Cerebellar cortex (tissue), 1 donor: Measurements from ENCODE around the gene KIAA1191.
"Not testable (repeated sequence)": the region's sequence is repeated elsewhere in the genome, so short reads cannot be mapped to it uniquely, and the experiment has no call there.

Source experiments
- DNase-seq: peaks from one replicate; pipeline ENCODE4 v3.0.0-alpha.2; 2015; ENCODE audit warnings: low spot score

KIAA1191 gene

DNA sequence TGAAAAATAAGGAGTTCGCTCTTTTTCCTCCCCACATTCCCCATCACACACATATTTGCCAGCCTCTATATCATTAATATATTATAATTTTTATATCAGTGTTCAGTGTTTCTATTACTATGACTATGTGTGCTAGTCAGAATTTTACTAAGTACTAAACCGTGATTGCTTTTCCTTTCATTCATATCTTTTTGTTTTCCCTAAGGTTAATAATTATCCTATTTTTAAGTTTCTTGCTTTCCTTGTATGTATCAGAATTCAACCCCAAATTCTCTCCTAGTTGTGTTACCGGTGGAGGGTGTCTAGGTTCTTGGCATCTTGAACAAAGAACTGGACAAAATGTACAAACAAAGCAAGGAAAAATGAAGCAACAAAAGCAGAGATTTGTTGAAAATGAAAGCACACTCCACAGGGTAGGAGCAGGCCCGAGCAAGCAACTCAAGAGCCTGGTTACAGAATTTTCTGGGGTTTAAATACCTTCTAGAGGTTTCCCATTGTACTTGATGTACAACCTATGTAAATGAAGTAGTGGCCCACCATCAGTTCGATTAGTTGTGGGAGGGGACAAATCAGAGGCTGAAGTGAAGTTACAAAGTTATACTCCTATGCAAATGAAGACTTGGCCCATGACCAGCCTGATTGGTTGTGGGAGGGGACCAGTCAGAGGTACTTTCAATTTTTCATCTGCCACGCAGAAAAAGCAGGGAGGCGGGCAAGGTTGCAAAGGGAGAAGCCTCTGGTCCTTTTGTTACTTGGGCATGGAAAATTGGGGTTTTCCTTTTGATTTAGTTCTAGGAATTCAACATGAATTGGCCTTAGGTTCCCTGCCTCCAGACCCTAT, 43.8 kb downstream of the KIAA1191 start:
- no peak for DNase-seq

DNA sequence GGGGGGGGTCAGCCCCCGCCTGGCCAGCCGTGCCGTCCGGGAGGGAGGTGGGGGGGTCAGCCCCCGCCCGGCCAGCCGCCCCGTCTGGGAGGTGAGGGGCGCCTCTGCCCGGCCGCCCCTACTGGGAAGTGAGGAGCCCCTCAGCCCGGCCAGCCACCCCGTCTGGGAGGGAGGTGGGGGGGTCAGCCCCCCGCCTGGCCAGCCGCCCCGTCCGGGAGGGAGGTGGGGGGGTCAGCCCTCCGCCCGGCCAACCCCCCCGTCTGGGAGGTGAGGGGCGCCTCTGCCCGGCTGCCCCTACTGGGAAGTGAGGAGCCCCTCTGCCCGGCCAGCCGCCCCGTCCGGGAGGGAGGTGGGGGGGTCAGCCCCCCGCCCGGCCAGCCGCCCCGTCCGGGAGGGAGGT, 56.2 kb downstream of the KIAA1191 start:
- not testable (repeated sequence) for DNase-seq
